Smooth muscle cell (in vitro differentiated cells): Measurements from ENCODE around the gene SYTL4. TPM values are rescaled to one million over a fixed set of nuclear protein-coding genes. Genes with fewer than 3 reads are reported as not detected.

Experiments used
- DNase-seq: peaks from one replicate; lab custom pipeline; 2025; ENCODE audit not compliant: unreplicated experiment; lab: John Stamatoyannopoulos, UW
- H2AFZ ChIP-seq: fragments of 200-600 bp; sonication (generic); 2 replicates; pipeline ENCODE4 v1.6.0; 2016; ENCODE audit warnings: antibody characterized with exemption, low read depth, mild to moderate bottlenecking
- H3F3A ChIP-seq: fragments of 200-600 bp; sonication (generic); 2 replicates; pipeline ENCODE4 v1.6.0; 2017; ENCODE audit warnings: antibody characterized with exemption, low read depth
- H3K27ac ChIP-seq: fragments of 200-600 bp; sonication (generic); 2 replicates; pipeline ENCODE4 v1.5.1; 2016; ENCODE audit warnings: low read depth, mild to moderate bottlenecking
- H3K27me3 ChIP-seq: fragments of 200-600 bp; sonication (generic); 2 replicates; pipeline ENCODE4 v1.6.1; 2016; ENCODE audit warnings: low read depth, mild to moderate bottlenecking
- H3K36me3 ChIP-seq: fragments of 200-600 bp; sonication (generic); 2 replicates; pipeline ENCODE4 v1.5.1; 2016; ENCODE audit warnings: low read depth
- H3K4me1 ChIP-seq: fragments of 200-600 bp; sonication (generic); 2 replicates; pipeline ENCODE4 v1.5.1; 2016; ENCODE audit warnings: low read depth
- H3K4me2 ChIP-seq: fragments of 200-600 bp; sonication (generic); 2 replicates; pipeline ENCODE4 v1.6.0; 2016; ENCODE audit warnings: mild to moderate bottlenecking
- H3K4me3 ChIP-seq: fragments of 200-600 bp; sonication (generic); 2 replicates; pipeline ENCODE4 v1.5.1; 2016; ENCODE audit warnings: mild to moderate bottlenecking
- H3K79me2 ChIP-seq: fragments of 200-600 bp; sonication (generic); 2 replicates; pipeline ENCODE4 v1.6.0; 2016; ENCODE audit warnings: low read depth, mild to moderate bottlenecking
- H3K9ac ChIP-seq: fragments of 200-600 bp; sonication (generic); 2 replicates; pipeline ENCODE4 v1.6.0; 2016; ENCODE audit warnings: low read depth
- H3K9me3 ChIP-seq: fragments of 200-600 bp; sonication (generic); replicated peaks from 2 replicates; pipeline ENCODE4 v1.5.1; 2016; ENCODE audit warnings: low read depth
- H4K20me1 ChIP-seq: fragments of 200-600 bp; sonication (generic); 2 replicates; pipeline ENCODE4 v1.6.0; 2016; ENCODE audit warnings: low read depth
- CTCF ChIP-seq: fragments of 200-600 bp; sonication (generic); IDR thresholded peaks from 2 replicates; pipeline ENCODE4 v1.5.1; 2017; ENCODE audit warnings: borderline replicate concordance, mild to moderate bottlenecking, antibody characterized with exemption; ENCODE audit not compliant: insufficient read depth, poor library complexity, severe bottlenecking
- WGBS: methylation state at CpG from one replicate; pipeline ENCODE4 v1.1.7; 2016; ENCODE audit warnings: low lambda C conversion rate; 5-methylcytosine and 5-hydroxymethylcytosine counted together
- polyA plus RNA-seq: library from polyadenylated mRNA; unstranded; fragments of >200 nt; fragmentation: Nextera tagmentation; extraction: Ambion mirVana; gene quantifications from 2 replicates; pipeline ENCODE4 v1.2.1, GENCODE V29; 2016
- total RNA-seq: library from RNA; depleted of rRNA; stranded (reverse); fragments of >200 nt; gene quantifications from 2 replicates; pipeline ENCODE4 v1.2.3, GENCODE V29; 2014

SYTL4 gene
- total and polyA plus RNA-seq, 2 experiments from 2014 or later, result 6.6 to 8.0 TPM

GRCh38 chrX:100687128-100687527 lies 44.8 kb downstream of the SYTL4 start:
- Histone ChIP-seq H3K4me1 (no peaks in the 10 kb centered on the region), H3K9me3 (no peaks in the 10 kb centered on the region), H3K36me3 (no peaks in the 10 kb centered on the region), H3K27ac (no peak overlapping the region), H3K27me3 (no peaks in the 10 kb centered on the region), H2AFZ (no peak overlapping the region), H3K9ac (no peak overlapping the region), H4K20me1 (no peaks in the 10 kb centered on the region), H3K79me2 (no peaks in the 10 kb centered on the region), H3F3A (no peaks in the 10 kb centered on the region), H3K4me3 (no peak overlapping the region), H3K4me2 (no peak overlapping the region)
- WGBS, result 69% methylated on average over 6 of the region's 6 CpGs
- no peak for DNase-seq
- no peak for TF ChIP-seq CTCF

GRCh38 chrX:100685997-100686305 lies 46.0 kb downstream of the SYTL4 start:
- no peak for TF ChIP-seq CTCF
- H3K79me2 ChIP-seq, result no peaks in the 10 kb centered on the region
- H3K4me1 ChIP-seq, result no peaks in the 10 kb centered on the region
- 7% methylated on average over 1 of the region's 1 CpG for WGBS
- no peak overlapping the region for H3K4me2 ChIP-seq
- no peaks in the 10 kb centered on the region for H3K36me3 ChIP-seq
- H2AFZ ChIP-seq, result no peak overlapping the region
- no peaks in the 10 kb centered on the region for H3K27me3 ChIP-seq
- H3K9me3 ChIP-seq, result no peaks in the 10 kb centered on the region
- no peak for DNase-seq
- no peak overlapping the region for H3K4me3 ChIP-seq
- H4K20me1 ChIP-seq, result no peaks in the 10 kb centered on the region
- H3K27ac ChIP-seq, result no peak overlapping the region
- H3F3A ChIP-seq, result no peaks in the 10 kb centered on the region
- no peak overlapping the region for H3K9ac ChIP-seq

GRCh38 chrX:100685284-100685996 lies 46.5 kb downstream of the SYTL4 start:
- H3K27me3 ChIP-seq, result no peaks in the 10 kb centered on the region
- DNase-seq, result peak; percentile 4
- H2AFZ ChIP-seq, result no peak overlapping the region
- H3K4me3 ChIP-seq, result no peak overlapping the region
- H3F3A ChIP-seq, result no peaks in the 10 kb centered on the region
- H3K36me3 ChIP-seq, result no peaks in the 10 kb centered on the region
- no peak overlapping the region for H3K9ac ChIP-seq
- H3K4me1 ChIP-seq, result no peaks in the 10 kb centered on the region
- no peaks in the 10 kb centered on the region for H3K79me2 ChIP-seq
- no peak overlapping the region for H3K4me2 ChIP-seq
- 27% methylated on average over 5 of the region's 5 CpGs for WGBS
- no peaks in the 10 kb centered on the region for H3K9me3 ChIP-seq
- no peak overlapping the region for H3K27ac ChIP-seq
- no peaks in the 10 kb centered on the region for H4K20me1 ChIP-seq
- TF ChIP-seq CTCF, result peak; percentile 65

GRCh38 chrX:100682939-100683338 lies 49.0 kb downstream of the SYTL4 start:
- Histone ChIP-seq H3K9ac (no peak overlapping the region), H2AFZ (no peak overlapping the region), H3K36me3 (no peaks in the 10 kb centered on the region), H3K4me2 (no peak overlapping the region), H3K27ac (no peak overlapping the region), H4K20me1 (no peaks in the 10 kb centered on the region), H3F3A (no peaks in the 10 kb centered on the region), H3K27me3 (no peaks in the 10 kb centered on the region), H3K4me1 (no peaks in the 10 kb centered on the region), H3K79me2 (no peaks in the 10 kb centered on the region), H3K4me3 (no peak overlapping the region), H3K9me3 (no peaks in the 10 kb centered on the region)
- WGBS, result 90% methylated on average over 8 of the region's 8 CpGs
- no peak for TF ChIP-seq CTCF
- DNase-seq, result no peak
